NCI-H1417 (cell line): ENCODE measurements around the gene ARHGAP30.
"Not testable (repeated sequence)": the region's sequence is repeated elsewhere in the genome, so short reads cannot be mapped to it uniquely, and the experiment has no call there.

Source experiments
- DNase-seq, 3 experiments: peaks; one replicate each; lab custom pipeline; 2025; lab: John Stamatoyannopoulos, UW

Gene ARHGAP30, protein sequence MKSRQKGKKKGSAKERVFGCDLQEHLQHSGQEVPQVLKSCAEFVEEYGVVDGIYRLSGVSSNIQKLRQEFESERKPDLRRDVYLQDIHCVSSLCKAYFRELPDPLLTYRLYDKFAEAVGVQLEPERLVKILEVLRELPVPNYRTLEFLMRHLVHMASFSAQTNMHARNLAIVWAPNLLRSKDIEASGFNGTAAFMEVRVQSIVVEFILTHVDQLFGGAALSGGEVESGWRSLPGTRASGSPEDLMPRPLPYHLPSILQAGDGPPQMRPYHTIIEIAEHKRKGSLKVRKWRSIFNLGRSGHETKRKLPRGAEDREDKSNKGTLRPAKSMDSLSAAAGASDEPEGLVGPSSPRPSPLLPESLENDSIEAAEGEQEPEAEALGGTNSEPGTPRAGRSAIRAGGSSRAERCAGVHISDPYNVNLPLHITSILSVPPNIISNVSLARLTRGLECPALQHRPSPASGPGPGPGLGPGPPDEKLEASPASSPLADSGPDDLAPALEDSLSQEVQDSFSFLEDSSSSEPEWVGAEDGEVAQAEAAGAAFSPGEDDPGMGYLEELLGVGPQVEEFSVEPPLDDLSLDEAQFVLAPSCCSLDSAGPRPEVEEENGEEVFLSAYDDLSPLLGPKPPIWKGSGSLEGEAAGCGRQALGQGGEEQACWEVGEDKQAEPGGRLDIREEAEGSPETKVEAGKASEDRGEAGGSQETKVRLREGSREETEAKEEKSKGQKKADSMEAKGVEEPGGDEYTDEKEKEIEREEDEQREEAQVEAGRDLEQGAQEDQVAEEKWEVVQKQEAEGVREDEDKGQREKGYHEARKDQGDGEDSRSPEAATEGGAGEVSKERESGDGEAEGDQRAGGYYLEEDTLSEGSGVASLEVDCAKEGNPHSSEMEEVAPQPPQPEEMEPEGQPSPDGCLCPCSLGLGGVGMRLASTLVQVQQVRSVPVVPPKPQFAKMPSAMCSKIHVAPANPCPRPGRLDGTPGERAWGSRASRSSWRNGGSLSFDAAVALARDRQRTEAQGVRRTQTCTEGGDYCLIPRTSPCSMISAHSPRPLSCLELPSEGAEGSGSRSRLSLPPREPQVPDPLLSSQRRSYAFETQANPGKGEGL

DNA sequence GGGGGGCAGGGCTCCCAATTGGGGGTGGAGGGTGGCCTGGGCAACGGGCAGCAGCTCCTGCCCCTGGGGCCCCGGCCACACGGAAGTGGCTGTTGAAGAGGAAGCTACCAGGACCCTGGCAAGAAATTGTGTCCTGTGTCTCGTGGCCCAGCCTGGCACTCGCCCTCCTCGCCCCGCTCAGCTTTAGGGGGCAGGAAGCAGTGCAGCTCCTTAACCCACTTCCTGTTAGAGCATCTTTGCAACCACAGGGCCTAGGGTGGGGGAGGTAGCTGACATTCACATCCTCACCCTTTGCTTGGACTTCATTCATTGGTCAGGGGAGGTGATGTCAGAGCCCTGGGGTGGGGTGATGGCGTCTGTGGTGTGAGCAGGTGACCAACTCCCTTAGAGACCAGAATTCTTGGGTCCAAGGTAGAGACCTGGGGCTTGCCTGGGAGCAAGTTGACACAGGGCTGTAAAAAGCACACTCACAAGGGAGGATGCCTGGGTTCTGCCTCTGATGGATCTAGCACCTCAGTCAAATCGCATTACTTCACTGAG lies at the start of gene ARHGAP30:
Gene ARHGAP30, minus strand, starts transcription at position 161 of the 540 bp plus-strand sequence. CDS start 267 bp downstream, outside the sequence.
- no peak for DNase-seq

DNA sequence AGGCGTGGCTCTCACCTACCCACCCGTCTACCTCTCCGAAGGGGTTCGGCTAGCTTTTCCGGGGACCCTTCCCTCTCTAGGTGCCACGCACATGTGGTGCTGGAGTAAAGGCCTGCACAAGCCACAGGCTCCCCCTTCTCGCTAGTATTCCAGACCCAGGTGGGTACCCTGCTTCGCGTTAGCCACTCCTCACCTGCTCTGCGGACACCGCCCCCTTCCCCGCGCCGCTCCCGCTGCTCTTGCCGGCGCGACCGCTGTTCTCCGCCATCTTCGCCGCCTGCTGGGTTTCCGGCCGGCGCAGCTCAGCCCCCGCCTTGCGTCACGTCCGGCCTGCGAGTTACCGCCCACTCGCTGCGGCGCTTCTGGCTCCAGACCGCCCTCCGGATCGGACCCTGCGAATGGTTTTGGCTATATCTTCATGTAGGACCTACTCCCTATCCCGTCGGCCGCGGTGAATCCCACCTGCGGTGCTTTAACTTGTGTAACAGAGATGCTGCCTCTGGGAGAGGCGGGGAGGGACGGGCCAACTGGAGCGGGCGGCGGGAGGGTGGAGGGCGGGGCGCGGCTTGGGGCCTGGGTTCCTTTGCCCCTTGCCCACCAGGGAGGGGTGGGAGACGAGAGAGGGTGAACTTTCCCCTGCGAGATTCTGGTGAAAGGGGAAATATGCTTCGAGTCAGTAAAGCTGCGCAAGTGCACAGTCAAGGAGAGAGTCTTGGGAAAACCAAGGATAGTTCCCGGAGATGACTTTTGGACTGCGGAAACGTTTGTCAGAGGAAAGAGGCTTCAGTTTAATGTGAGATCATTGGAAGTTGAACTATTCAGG lies 48.3 kb upstream of the ARHGAP30 start, which contains the start of the genes NIT1 and PFDN2:
Gene NIT1, plus strand, starts transcription at position 347 of the 823 bp plus-strand sequence. Its CDS starts 72 bp downstream, at position 419.
Gene PFDN2, minus strand, starts transcription at position 279 of the 823 bp plus-strand sequence. Its CDS starts 11 bp downstream, at position 268.
- DNase-seq, result peak; percentile 85 to 94 (median 87)

DNA sequence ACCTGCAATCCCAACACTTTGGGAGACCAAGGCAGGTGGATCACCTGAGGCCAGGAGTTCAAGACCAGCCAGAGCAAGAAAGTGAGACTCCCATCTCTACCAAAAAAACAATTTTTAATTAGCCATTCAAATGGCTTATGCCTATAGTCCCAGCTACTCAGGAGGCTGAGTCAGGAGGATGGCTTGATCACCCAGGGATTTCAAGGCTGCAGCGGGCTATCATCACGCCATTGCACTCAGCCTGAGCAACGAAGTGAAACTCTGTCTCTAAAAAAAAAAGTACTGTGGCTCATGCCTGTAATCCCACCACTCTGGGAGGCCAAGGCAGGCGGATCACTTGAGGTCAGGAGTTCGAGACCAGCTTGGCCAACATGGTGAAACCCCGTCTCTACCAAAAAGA lies 46.3 kb upstream of the ARHGAP30 start:
- not testable (repeated sequence) for DNase-seq

DNA sequence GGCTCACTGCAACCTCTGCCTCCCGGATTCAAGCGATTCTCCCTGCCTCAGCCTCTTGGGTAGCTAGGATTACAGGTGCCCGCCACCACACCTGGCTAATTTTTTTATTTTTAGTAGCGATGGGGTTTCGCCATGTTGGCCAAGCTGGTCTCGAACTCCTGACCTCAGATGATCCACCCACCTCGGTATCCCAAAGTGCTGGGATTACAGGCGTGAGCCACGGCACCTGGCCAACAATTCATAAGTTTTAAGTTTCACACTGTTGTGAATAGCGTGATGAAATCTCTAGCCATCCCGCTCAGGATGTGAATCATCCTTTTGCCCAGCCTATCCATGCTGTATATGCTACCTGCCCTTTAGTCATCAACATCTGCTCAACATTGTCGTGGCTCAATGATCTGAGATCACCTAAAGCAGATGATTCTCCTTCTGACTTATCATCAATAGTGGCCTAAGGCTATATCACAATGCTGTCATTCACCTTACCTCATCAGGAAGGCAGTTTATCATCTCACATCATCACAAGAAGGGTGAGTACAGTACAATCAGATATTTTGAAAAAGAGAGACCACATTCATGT lies 45.5 kb upstream of the ARHGAP30 start:
- DNase-seq, result no peak

DNA sequence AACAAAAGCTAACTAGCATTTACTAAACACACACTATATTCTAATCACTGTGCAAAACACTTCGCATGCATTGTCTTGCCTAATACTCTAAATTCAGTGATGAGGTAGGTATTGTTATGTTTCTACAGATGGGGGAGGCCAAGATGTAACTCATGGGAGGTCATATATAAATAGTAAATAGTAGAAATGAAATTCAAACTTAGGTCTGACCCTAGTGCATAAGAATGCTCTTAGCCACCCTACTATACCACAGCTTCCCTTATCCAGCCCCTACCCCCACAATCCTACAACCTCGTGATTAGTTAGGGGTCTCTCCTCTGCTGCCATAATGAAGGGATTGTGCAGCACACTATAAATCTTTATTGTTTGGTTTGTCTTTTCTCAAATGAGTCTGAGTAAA lies 44.9 kb upstream of the ARHGAP30 start:
- no peak for DNase-seq

DNA sequence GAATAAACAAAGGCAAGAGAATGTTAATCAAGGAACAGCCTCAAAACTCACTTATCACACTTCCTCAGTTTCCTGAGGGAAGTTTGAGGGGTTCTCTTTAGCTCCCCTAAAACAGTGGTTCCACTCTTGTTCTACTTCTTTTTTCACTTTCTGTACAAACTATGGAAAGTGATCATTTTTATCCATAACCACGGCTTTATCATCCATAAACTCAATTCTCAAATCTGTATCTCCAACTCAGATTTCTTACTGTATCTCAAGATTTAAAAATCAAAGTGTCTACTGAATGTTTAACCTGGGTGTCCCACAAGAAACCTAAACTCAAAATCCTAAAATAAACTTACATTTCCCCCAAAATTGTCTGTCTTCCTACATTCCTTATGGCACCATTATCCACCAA lies 44.2 kb upstream of the ARHGAP30 start:
- no peak for DNase-seq

DNA sequence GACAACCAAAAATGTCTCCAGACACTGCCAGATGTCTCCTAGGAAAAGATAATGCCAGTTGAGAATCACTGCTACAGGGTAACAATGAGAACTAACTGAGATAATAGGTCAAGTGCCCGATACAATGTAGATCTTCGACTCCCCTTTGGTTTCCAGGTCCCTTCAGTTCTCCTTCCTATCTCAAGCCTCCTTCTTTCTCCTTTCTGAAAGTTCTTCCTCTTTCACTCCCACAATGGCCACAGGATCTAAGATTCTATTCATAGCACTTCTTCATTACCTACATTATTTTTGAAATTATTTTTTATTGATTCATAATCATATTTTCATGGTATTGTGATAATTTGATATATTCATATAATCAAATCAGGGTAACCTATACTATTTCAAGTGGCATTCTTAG lies 41.8 kb upstream of the ARHGAP30 start:
- DNase-seq, result no peak

DNA sequence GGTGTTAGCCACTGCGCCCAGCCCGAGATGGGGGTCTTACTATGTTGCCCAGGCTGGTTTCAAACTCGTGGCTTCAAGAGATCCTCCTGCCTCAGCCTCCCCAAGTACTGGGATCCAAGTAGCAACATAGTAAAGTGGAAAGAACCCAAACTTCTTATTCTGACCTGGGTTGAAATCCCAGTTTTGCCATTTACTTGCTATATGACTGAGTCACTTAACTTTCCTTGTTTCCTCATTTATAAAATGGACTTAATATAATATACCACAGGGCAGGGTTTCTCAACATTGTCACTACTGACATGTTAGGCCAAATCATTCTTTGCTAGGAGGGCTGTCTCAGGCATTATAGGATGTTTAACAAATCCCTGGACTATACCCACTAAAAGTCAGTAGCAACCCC lies 41.4 kb upstream of the ARHGAP30 start:
- DNase-seq, result no peak

DNA sequence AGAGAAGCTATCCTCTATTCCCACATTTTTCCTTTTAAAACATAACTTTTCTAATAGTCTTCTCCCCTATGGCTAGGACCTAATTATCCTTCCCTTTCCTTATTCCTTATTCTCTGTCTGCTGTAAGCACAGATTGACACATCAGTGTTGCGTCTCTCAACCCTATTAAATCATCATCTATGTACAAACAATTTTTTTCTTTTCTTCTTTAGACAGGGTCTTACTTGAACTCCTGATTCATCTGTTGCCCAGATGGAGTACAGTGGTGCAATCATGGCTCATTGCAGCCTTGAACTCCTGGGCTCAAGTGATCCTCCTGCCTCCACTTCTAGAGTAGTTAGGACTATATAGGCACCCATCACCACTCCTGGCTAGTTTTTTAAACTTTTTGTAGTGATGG lies 36.7 kb upstream of the ARHGAP30 start:
- DNase-seq, result no peak

DNA sequence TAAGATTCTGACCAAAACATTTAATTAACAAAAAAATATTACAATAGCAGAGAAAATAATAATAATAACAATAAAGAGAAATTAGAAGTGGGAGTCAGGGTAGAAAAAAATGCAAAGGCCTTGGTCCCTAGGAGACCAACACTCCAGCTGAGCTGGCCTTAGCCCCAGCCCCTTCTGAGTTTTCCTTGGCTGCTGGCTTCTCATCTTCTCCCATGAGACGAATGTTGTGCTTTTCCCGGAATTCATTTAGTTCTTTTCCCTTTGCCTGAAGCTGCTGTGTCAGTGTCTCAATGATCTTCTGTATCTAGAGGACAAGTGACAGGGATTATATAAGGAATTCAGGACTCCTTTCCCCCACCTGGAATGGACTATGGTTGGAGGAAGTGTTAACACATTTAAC lies 30.9 kb upstream of the ARHGAP30 start:
- DNase-seq, result no peak

DNA sequence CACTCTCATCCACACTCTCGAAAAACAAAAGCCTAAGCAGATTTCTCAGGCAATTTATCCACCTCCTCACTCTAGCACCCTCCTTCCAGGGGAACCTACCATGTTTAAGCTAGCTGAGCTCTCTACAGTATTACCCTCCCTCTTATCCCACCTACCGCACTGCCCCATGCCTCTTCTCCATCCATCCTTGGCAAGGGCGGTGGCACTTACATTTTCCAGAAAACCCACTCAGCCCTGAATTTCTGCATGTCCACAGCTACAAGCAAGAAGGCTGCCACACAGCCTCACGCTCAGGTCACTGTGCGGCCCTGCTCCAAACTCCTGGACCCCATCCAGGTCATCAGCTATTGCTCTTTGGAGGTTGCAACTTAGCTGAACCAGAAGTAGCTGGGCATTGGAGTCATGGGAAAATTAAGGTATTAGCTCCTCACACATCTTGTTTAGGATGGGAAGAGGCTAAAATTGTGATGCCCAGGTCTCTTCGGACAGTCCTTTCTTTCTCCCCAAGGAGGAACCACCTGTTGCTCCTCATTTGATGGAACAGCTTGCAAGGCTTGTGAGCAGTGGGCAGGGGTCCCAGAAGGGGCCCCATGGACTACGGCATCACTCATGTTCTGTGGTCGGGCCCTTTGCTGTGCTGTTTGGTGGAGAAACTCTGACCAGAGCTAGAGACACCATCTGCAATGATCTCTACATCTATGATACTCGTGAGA lies 29.6 kb upstream of the ARHGAP30 start:
- DNase-seq, result no peak

DNA sequence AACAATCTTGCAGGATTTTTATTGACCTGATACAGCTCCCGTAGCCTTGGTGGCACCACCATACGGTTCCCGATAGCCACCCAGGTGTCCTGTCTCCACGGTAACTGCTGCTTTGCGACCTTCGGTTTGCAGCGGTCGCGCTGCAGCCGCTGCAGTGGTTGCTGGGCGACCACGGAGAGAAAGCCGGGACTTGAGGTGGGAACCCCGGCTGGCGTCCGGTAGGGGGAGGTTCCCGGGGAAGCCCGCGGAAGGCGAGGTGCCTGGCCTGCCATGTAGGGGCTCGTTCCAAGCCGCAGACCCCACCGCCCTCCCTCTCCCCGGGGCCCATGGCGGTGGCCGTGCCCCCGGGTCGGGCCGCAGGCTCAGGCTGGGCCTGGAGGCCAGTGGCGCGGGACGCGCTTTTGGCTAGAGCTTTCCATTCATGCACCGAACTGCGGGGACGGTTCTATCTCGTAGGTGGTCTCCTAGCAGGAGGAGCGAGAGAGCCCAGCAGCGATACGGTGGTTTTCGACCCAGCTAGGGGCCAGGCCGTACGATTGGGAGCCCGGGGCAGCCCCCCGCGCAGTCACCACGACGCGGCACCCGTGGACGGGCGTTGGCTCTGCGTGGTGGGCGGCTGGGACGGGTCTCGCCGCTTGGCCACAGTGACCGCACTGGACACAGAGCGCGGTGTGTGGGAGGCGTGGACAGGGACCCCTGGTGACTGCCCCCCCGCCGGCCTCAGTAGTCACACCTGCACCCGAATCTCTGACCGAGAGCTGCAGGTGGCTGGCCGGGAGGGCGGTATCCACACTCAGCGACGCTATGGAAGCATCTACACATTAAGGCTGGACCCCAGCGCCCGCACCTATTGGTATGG lies 28.7 kb upstream of the ARHGAP30 start, which contains the start of gene KLHDC9:
Gene KLHDC9, plus strand, starts transcription at position 152 of the 859 bp plus-strand sequence. Its CDS starts 175 bp downstream, at position 327.
- peak; percentile 94 to 98 (median 96) for DNase-seq

DNA sequence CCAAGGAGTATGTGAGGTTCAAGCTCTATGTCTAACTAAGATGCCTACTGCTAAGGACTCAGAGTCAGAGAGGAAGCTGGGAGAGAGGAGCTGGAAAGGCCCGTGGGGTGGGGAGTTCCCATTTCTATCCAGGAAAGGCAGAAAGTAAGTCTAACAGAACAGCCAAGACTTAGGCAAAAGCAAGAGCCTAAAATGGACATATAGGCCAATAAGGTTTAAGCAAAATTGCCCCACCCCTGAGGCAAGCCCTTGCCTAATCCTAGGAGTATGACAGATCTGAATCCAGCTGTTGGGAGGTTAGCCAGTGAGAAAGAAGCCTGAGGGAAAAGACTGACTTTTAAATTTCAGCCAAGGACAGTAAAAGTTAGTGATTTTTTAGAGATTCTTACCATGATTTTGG lies 26.8 kb upstream of the ARHGAP30 start:
- DNase-seq, result no peak

DNA sequence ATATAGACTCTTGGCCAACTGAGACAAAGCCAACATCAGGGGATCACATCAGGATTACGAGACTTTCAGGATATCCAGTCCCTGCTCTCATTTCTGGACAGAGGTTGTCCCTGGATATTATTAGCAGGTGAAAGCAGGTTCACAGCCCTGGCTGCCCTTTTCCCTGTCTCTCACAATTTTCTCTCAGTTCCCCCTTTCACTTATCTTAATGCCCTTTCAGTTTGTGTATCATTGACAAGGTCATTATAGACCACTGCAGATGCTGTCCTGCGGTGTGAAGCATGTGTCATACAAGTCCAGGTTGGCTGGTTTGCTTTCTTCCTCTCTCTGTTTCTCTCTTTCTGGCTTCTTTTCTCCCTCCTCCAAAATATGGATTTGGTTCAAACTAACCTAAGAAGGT lies 26.3 kb upstream of the ARHGAP30 start:
- DNase-seq, result no peak

DNA sequence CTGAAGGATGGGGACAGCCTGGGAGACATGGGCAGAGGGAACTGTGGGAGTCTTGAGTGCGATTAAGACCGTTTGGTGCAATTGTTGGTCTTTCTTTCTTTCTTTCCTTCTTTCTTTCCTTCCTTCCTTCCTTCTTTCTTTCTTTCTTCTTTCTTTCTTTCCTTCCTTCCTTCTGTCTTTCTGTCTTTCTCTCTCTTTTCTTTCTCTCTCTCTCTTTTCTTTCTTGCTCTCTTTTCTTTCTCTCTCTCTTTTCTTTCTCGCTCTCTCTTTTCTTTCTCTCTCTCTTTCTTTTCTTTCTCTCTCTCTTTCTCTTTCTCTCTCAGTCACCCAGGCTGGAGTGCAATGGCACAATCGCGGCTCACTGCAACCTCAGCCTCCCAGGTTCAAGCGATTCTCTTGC lies 25.5 kb upstream of the ARHGAP30 start:
- no peak for DNase-seq

DNA sequence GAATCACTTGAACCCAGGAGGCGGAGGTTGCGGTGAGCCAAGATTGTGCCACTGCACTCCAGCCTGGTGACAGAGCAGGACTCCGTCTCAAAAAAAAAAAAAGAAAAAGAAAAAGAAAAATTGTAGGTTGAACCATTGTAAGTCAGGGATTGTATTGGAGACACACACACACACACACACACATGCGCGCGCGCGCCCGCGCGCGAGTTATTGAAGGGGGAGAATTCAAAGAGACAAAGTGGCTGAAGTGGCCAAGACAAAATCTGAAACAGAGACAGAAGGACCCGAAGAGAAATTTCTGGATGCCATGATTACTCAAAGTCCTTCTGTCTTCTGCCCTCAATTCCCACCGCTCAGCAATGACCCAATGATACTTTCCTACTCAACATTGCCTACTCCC lies 24.8 kb upstream of the ARHGAP30 start:
- no peak for DNase-seq

DNA sequence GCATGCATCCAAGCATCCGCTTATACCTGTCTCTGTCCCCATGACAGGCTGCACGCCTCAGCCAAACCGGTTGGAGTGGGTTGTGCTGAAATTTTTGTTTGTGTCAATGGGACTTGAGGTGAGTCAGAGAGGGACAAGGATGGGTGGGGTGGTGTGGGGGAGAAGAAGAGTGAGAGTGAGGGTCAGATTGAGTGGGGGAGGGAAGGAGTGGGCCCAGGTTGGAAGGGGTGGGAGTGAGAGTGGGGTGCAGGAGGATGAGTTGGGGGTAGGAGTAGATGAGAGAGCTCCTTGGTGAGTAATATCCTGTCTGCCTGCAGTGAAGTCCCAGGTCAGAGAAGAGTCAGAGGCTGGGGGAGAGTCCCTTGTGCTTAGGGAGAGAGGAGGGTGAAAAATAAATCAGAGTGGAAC lies 22.9 kb upstream of the ARHGAP30 start:
- no peak for DNase-seq

DNA sequence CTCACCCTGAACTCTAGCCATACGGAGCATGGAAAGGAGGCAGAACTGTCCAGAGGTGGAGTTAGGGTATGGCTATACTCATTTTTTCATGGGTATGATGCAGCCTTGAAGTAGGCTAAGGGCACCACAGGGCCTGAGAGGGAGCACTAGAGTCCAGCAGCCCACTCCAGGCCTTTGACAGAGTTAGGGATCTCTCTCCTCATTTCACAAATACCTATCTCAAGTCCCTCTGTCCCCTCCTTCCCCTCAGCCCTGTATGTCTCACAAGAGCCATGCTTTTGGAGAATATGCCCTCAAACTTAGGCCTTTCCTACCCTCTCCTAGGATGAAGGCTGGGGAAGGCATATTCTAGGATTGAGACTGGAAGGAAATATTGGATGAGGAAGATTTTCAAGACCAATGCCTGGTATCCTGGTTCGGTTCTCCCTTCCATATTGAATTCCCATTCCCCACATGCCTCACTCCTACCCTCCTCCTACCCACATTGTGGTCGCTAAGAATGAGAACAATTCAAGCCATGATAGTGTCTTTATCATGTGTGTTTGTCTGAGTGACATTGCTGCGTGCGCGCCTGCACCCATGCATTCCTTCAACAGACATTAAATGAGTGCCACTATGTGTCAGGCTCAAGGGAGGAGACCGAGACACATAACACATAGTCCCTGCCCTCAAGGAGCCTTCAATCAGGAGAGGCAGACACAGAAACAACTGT lies 22.3 kb upstream of the ARHGAP30 start:
- no peak for DNase-seq
